Thyroid gland (tissue), 4 donors: ENCODE data around the gene TSPAN32.

Experiments used
- CTCF ChIP-seq, 6 experiments: fragments of 200-600 bp in 3 of 6; fragments of 450-650 bp in 3 of 6; sonication (generic) in 3 of 6; IDR thresholded peaks; one replicate each; pipeline ENCODE4 v1.5.1; 2016 to 2019; ENCODE audit warnings: antibody characterized with exemption in 6 of 6, mild to moderate bottlenecking in 2 of 6, inconsistent platforms in 1 of 6, moderate library complexity in 1 of 6
- POLR2A ChIP-seq, 2 donors: fragments of 450-650 bp; IDR thresholded peaks; one replicate each; pipeline ENCODE4 v1.6.1; 2017; ENCODE audit warnings: antibody characterized with exemption in 2 of 2, mild to moderate bottlenecking in 2 of 2, moderate library complexity in 1 of 2

GRCh38 chr11:2306452-2306823 lies 4.6 kb downstream of the TSPAN32 start:
- TF ChIP-seq CTCF (IDR thresholded peaks at IDR 0.05) (no peak), POLR2A (IDR thresholded peaks at IDR 0.05) (no peak)
